HepG2 (cell line): ENCODE results near the gene MAT2A. TPM values are rescaled to one million over a fixed set of nuclear protein-coding genes. Genes with fewer than 3 reads are reported as not detected.

Experiments
- ARNT2 ChIP-seq: sonication (generic); formaldehyde crosslinking; IDR thresholded peaks from 2 replicates; pipeline ENCODE4 v1.8.0; 2022; ENCODE audit warnings: mild to moderate bottlenecking, low read depth, missing genetic modification reagents, moderate library complexity
- CHD4 ChIP-seq: fragments of 200-600 bp; sonication (generic); IDR thresholded peaks from 2 replicates; pipeline ENCODE4 v1.7.0; 2017; ENCODE audit warnings: mild to moderate bottlenecking, low read length, borderline replicate concordance
- KAT2B ChIP-seq: fragments of 150-350 bp; IDR thresholded peaks from 2 replicates; pipeline ENCODE4 v1.6.1; 2014; ENCODE audit warnings: low read depth, low read length, borderline replicate concordance
- MTF1 ChIP-seq: sonication (generic); formaldehyde crosslinking; IDR thresholded peaks from 2 replicates; pipeline ENCODE4 v1.5.0; 2020; ENCODE audit warnings: missing genetic modification reagents
- NFATC3 ChIP-seq: sonication (generic); formaldehyde crosslinking; IDR thresholded peaks from 2 replicates; pipeline ENCODE4 v1.5.1; 2020; ENCODE audit warnings: mild to moderate bottlenecking, missing genetic modification reagents
- NFIC ChIP-seq: IDR thresholded peaks from 2 replicates; pipeline ENCODE4 v1.6.1; 2012; ENCODE audit warnings: mild to moderate bottlenecking, low read length, inconsistent platforms
- PAWR ChIP-seq: sonication (generic); formaldehyde crosslinking; IDR thresholded peaks from 2 replicates; pipeline ENCODE4 v1.4.0; 2020; ENCODE audit warnings: missing genetic modification reagents, mild to moderate bottlenecking, borderline replicate concordance
- TMF1 ChIP-seq: sonication (generic); formaldehyde crosslinking; IDR thresholded peaks from 2 replicates; pipeline ENCODE4 v1.8.1; 2022; ENCODE audit warnings: low read depth, missing genetic modification reagents
- ZNF317 ChIP-seq: sonication (generic); formaldehyde crosslinking; IDR thresholded peaks from 2 replicates; pipeline ENCODE4 v1.5.0; 2020; ENCODE audit warnings: mild to moderate bottlenecking, missing genetic modification reagents
- ZSCAN25 ChIP-seq: sonication (generic); formaldehyde crosslinking; IDR thresholded peaks from 2 replicates; pipeline ENCODE4 v1.8.0; 2022; ENCODE audit warnings: mild to moderate bottlenecking, missing genetic modification reagents
- polyA plus RNA-seq, 8 experiments: library from polyadenylated mRNA; depleted of rRNA in 3 of 8; stranded (reverse) in 7 of 8; unstranded in 1 of 8; fragments of >200 nt; fragmentation: Illumina TruSeq in 4 of 8; extraction: Trizol in 4 of 8; gene quantifications; 2 replicates each; pipeline versions ENCODE4 v1.2.1 to v1.2.3, GENCODE V29; 2011 to 2016; ENCODE audit warnings: low read depth in 4 of 8, missing spikeins in 1 of 8, mixed read lengths in 1 of 8; ENCODE audit not compliant: insufficient read depth in 1 of 8
- total RNA-seq, 5 experiments: library from RNA; depleted of rRNA; stranded (reverse); fragments of >200 nt; fragmentation: Illumina TruSeq; extraction: Trizol; gene quantifications; 2 replicates each; pipeline ENCODE4 v1.2.3, GENCODE V29; 2016; ENCODE audit warnings: low read depth in 1 of 5
- TF ChIP-seq, protein P1 (sequence below): sonication (generic); formaldehyde crosslinking; IDR thresholded peaks from 2 replicates; pipeline ENCODE4; 2020; ENCODE audit warnings: missing genetic modification reagents, mild to moderate bottlenecking, borderline replicate concordance
- TF ChIP-seq, protein P2 (sequence below): sonication (generic); formaldehyde crosslinking; IDR thresholded peaks from 2 replicates; pipeline ENCODE4 v1.4.0; 2020; ENCODE audit warnings: missing genetic modification reagents, borderline replicate concordance
- TF ChIP-seq, protein P3 (sequence below): sonication (generic); formaldehyde crosslinking; IDR thresholded peaks from 2 replicates; pipeline ENCODE4 v1.8.0; 2022; ENCODE audit warnings: mild to moderate bottlenecking, missing genetic modification reagents; ENCODE audit not compliant: insufficient replicate concordance
- TF ChIP-seq, protein P4 (sequence below): sonication (generic); formaldehyde crosslinking; IDR thresholded peaks from 2 replicates; pipeline ENCODE4 v1.8.0; 2022; ENCODE audit warnings: low read depth, missing genetic modification reagents
- TF ChIP-seq, protein P5 (sequence below): sonication (generic); formaldehyde crosslinking; IDR thresholded peaks from 2 replicates; pipeline ENCODE4 v1.5.1; 2020; ENCODE audit warnings: mild to moderate bottlenecking, missing genetic modification reagents, borderline replicate concordance

MAT2A gene
- total and polyA plus RNA-seq, 2 of the 13 experiments (the other 11 are each of a cell fraction or from before 2014, with no cell fraction given): 155 to 331 TPM

DNA sequence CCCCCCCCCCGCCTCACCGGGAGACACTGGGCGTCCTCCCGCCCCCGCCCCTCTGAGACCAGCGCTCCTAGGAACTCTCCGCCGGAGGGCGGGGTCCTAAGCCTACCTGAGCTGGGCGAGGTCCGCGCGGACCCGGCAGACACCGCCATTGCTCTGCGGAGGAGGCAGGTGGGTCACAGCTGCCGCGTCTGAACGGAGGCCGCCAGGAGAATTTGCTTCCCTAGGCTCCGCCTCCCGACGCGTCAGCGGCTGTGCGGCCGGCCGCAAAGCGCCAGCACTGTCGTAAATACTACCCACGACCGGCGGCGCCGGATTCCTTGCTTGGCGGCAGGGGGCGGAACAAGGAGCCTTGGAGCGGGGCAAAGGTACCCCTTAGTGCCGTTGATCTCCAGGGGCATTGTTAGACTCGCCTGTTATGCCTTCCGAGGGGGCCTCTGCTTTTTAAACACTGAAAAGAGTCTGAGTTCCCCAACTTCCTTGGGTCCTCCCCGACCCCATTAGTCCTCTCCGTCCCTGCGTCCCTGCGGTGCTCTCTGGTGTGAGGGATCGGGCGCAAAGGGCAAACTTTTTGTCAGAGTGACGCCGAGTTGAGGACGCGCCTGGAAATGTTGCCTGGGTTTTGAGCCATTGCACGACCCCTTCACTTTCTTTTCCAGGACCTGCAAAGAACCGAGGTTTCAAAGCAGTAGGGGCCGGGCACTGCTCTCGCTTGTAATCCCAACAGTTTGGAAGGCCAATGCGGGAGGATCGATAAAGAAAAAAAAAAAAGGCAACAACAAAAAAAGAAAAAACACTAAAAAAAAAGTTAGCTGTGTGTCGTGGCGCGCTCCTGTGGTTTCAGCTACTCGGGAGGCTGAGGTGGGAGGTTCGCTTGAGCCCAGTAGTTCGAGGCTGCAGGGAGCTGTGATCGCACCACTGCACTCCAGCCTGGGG, 22.6 kb downstream of the MAT2A start, which contains the start of gene GGCX (continued):
- TF ChIP-seq, protein P1, sequence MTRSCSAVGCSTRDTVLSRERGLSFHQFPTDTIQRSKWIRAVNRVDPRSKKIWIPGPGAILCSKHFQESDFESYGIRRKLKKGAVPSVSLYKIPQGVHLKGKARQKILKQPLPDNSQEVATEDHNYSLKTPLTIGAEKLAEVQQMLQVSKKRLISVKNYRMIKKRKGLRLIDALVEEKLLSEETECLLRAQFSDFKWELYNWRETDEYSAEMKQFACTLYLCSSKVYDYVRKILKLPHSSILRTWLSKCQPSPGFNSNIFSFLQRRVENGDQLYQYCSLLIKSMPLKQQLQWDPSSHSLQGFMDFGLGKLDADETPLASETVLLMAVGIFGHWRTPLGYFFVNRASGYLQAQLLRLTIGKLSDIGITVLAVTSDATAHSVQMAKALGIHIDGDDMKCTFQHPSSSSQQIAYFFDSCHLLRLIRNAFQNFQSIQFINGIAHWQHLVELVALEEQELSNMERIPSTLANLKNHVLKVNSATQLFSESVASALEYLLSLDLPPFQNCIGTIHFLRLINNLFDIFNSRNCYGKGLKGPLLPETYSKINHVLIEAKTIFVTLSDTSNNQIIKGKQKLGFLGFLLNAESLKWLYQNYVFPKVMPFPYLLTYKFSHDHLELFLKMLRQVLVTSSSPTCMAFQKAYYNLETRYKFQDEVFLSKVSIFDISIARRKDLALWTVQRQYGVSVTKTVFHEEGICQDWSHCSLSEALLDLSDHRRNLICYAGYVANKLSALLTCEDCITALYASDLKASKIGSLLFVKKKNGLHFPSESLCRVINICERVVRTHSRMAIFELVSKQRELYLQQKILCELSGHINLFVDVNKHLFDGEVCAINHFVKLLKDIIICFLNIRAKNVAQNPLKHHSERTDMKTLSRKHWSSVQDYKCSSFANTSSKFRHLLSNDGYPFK (CRISPR knock-in tag): peak; percentile 99
- peak; percentile 80; the same call in 1 of the 2 replicates for TF ChIP-seq ZSCAN25 (CRISPR knock-in tag)
- no peak for TF ChIP-seq NFATC3
- peak; percentile 86 for TF ChIP-seq ZNF317 (CRISPR knock-in tag)
- TF ChIP-seq ARNT2: peak; percentile 62
- TF ChIP-seq, protein P2, sequence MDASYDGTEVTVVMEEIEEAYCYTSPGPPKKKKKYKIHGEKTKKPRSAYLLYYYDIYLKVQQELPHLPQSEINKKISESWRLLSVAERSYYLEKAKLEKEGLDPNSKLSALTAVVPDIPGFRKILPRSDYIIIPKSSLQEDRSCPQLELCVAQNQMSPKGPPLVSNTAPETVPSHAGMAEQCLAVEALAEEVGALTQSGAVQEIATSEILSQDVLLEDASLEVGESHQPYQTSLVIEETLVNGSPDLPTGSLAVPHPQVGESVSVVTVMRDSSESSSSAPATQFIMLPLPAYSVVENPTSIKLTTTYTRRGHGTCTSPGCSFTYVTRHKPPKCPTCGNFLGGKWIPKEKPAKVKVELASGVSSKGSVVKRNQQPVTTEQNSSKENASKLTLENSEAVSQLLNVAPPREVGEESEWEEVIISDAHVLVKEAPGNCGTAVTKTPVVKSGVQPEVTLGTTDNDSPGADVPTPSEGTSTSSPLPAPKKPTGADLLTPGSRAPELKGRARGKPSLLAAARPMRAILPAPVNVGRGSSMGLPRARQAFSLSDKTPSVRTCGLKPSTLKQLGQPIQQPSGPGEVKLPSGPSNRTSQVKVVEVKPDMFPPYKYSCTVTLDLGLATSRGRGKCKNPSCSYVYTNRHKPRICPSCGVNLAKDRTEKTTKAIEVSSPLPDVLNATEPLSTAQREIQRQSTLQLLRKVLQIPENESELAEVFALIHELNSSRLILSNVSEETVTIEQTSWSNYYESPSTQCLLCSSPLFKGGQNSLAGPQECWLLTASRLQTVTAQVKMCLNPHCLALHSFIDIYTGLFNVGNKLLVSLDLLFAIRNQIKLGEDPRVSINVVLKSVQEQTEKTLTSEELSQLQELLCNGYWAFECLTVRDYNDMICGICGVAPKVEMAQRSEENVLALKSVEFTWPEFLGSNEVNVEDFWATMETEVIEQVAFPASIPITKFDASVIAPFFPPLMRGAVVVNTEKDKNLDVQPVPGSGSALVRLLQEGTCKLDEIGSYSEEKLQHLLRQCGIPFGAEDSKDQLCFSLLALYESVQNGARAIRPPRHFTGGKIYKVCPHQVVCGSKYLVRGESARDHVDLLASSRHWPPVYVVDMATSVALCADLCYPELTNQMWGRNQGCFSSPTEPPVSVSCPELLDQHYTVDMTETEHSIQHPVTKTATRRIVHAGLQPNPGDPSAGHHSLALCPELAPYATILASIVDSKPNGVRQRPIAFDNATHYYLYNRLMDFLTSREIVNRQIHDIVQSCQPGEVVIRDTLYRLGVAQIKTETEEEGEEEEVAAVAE (CRISPR knock-in tag): 0 out of 2 replicates have a peak, but pooled peaks have one; percentile 68
- TF ChIP-seq, protein P3, sequence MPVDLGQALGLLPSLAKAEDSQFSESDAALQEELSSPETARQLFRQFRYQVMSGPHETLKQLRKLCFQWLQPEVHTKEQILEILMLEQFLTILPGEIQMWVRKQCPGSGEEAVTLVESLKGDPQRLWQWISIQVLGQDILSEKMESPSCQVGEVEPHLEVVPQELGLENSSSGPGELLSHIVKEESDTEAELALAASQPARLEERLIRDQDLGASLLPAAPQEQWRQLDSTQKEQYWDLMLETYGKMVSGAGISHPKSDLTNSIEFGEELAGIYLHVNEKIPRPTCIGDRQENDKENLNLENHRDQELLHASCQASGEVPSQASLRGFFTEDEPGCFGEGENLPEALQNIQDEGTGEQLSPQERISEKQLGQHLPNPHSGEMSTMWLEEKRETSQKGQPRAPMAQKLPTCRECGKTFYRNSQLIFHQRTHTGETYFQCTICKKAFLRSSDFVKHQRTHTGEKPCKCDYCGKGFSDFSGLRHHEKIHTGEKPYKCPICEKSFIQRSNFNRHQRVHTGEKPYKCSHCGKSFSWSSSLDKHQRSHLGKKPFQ (CRISPR knock-in tag): no peak
- TF ChIP-seq, protein P4, sequence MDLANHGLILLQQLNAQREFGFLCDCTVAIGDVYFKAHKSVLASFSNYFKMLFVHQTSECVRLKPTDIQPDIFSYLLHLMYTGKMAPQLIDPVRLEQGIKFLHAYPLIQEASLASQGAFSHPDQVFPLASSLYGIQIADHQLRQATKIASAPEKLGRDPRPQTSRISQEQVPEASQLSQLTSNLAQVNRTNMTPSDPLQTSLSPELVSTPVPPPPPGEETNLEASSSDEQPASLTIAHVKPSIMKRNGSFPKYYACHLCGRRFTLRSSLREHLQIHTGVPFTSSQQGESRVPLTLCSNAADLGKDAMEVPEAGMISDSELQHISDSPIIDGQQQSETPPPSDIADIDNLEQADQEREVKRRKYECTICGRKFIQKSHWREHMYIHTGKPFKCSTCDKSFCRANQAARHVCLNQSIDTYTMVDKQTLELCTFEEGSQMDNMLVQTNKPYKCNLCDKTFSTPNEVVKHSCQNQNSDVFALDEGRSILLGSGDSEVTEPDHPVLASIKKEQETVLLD: no peak; the same call in 1 of the 2 replicates
- peak; percentile 69; the same call in 1 of the 2 replicates for TF ChIP-seq CHD4
- TF ChIP-seq KAT2B: no peak
- TF ChIP-seq TMF1: no peak
- no peak for TF ChIP-seq MTF1 (CRISPR knock-in tag)
- TF ChIP-seq, protein P5, sequence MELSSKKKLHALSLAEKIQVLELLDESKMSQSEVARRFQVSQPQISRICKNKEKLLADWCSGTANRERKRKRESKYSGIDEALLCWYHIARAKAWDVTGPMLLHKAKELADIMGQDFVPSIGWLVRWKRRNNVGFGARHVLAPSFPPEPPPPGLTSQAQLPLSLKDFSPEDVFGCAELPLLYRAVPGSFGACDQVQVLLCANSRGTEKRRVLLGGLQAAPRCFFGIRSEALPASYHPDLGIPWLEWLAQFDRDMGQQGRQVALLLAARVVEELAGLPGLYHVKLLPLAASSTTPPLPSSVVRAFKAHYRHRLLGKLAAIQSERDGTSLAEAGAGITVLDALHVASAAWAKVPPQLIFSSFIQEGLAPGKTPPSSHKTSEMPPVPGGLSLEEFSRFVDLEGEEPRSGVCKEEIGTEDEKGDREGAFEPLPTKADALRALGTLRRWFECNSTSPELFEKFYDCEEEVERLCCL (CRISPR knock-in tag): no peak
- no peak for TF ChIP-seq PAWR (CRISPR knock-in tag)
- no peak for TF ChIP-seq NFIC
